Upper lobe of left lung (tissue), 6 donors: ENCODE data around the gene PARD6B. TPM values are rescaled to one million over a fixed set of nuclear protein-coding genes. Genes with fewer than 3 reads are reported as not detected.

Source experiments
- ATAC-seq, 2 donors: fragments of 200-7000 bp; cut with Tn5 transposase; one replicate each; pipeline ENCODE4 v1.9.1; 2022; ENCODE audit warnings: mild to moderate bottlenecking in 2 of 2, moderate library complexity in 2 of 2; ENCODE audit not compliant: low FRiP score in 2 of 2
- DNase-seq, 2 donors: peaks; one replicate each; pipeline ENCODE4 v3.0.0-alpha.2; 2019 to 2020
- H3K27ac ChIP-seq, 4 donors: fragments of 200-600 bp; sonication (generic); one replicate each; pipeline ENCODE4 v1.5.1; 2016 to 2019
- H3K27me3 ChIP-seq, 4 donors: fragments of 200-600 bp; sonication (generic); one replicate each; pipeline ENCODE4 v1.5.1; 2017 to 2019
- H3K36me3 ChIP-seq, 4 donors: fragments of 200-600 bp; sonication (generic); one replicate each; pipeline ENCODE4 v1.5.1; 2016 to 2019
- H3K4me1 ChIP-seq, 4 donors: fragments of 200-600 bp; sonication (generic); one replicate each; pipeline ENCODE4 v1.5.1; 2018 to 2019
- H3K4me3 ChIP-seq, 4 donors: fragments of 200-600 bp; sonication (generic); one replicate each; pipeline ENCODE4 v1.5.1; 2017 to 2019; ENCODE audit warnings: mild to moderate bottlenecking in 2 of 4, moderate library complexity in 1 of 4
- H3K9me3 ChIP-seq, 4 donors: fragments of 200-600 bp; sonication (generic); one replicate each; pipeline ENCODE4 v1.5.1; 2018 to 2019
- EP300 ChIP-seq, 4 donors: sonication (generic); formaldehyde crosslinking; IDR thresholded peaks; one replicate each; pipeline ENCODE4 v1.5.1; 2017; ENCODE audit warnings: antibody characterized with exemption in 4 of 4, control low read depth in 2 of 4
- POLR2A ChIP-seq, 4 donors: fragments of 450-650 bp; IDR thresholded peaks; one replicate each; pipeline ENCODE4 v1.5.1; 2016 to 2017; ENCODE audit warnings: antibody characterized with exemption in 4 of 4, mild to moderate bottlenecking in 2 of 4
- POLR2AphosphoS5 ChIP-seq, 2 donors: sonication (generic); formaldehyde crosslinking; IDR thresholded peaks; one replicate each; pipeline ENCODE4 v1.5.1; 2017; ENCODE audit warnings: antibody characterized with exemption in 2 of 2
- WGBS, 2 donors: methylation state at CpG; one replicate each; pipeline ENCODE4 v1.1.5; 2017 to 2018; 5-methylcytosine and 5-hydroxymethylcytosine counted together
- total RNA-seq, 6 donors: library from RNA; depleted of rRNA in 4 of 6; stranded (reverse); fragments of >200 nt in 4 of 6; gene quantifications; one replicate each; pipeline versions ENCODE4 v1.1.0 to v1.2.1, GENCODE V29; 2016 to 2021
- TF ChIP-seq, protein P1 (sequence below), 6 experiments: fragments of 450-650 bp in 4 of 6; fragments of 200-600 bp in 2 of 6; sonication (generic) in 2 of 6; IDR thresholded peaks; one replicate each; pipeline ENCODE4 v1.5.1; 2016 to 2019; ENCODE audit warnings: antibody characterized with exemption in 6 of 6
- donor health status: DM: no; HTN: no; CAD: no; lungs with moderate emphysema.
- donor health status: DM: no; HTN: yes; CAD: no; lungs with severe emphysema.

The PARD6B gene
- total RNA-seq, 6 donors from 2014 or later = 7.3 to 56.4 (median 43.4) TPM

- Histone ChIP-seq H3K4me1 (peaks cover 0 to 6% (median 3%) of the 10 kb centered on the region in 4 donors), H3K36me3 (no peaks in the 10 kb centered on the region), H3K27me3 (no peaks in the 10 kb centered on the region), H3K27ac (no peak overlapping the region), H3K4me3 (no peak overlapping the region), H3K9me3 (no peaks in the 10 kb centered on the region)
- DNase-seq (peak in 1 of 2 donors; percentile 61), ATAC-seq (peak in 1 of 2 donors; percentile 21)
- TF ChIP-seq POLR2AphosphoS5 (IDR thresholded peaks at IDR 0.05) (peak in 1 of 2 donors; percentile 34), EP300 (IDR thresholded peaks at IDR 0.05) (peak in 1 of 4 donors; percentile 93), POLR2A (IDR thresholded peaks at IDR 0.05) (no peak)
- TF ChIP-seq, protein P1, sequence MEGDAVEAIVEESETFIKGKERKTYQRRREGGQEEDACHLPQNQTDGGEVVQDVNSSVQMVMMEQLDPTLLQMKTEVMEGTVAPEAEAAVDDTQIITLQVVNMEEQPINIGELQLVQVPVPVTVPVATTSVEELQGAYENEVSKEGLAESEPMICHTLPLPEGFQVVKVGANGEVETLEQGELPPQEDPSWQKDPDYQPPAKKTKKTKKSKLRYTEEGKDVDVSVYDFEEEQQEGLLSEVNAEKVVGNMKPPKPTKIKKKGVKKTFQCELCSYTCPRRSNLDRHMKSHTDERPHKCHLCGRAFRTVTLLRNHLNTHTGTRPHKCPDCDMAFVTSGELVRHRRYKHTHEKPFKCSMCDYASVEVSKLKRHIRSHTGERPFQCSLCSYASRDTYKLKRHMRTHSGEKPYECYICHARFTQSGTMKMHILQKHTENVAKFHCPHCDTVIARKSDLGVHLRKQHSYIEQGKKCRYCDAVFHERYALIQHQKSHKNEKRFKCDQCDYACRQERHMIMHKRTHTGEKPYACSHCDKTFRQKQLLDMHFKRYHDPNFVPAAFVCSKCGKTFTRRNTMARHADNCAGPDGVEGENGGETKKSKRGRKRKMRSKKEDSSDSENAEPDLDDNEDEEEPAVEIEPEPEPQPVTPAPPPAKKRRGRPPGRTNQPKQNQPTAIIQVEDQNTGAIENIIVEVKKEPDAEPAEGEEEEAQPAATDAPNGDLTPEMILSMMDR (IDR thresholded peaks at IDR 0.05) = no peak
- 65 to 95% methylated on average over 3 of the region's 3 CpGs for WGBS, 2 donors
These were observed 15.7 kb upstream of the PARD6B start for GRCh38 chr20:50715694-50716093.

- Histone ChIP-seq H3K9me3 (no peaks in the 10 kb centered on the region), H3K36me3 (no peaks in the 10 kb centered on the region), H3K4me3 (no peak overlapping the region), H3K4me1 (peaks cover 0 to 5% (median 0%) of the 10 kb centered on the region in 4 donors), H3K27ac (no peak overlapping the region), H3K27me3 (no peaks in the 10 kb centered on the region)
- WGBS, 2 donors = 88 to 94% methylated on average over 1 of the region's 1 CpG
- ATAC-seq = no peak
- no peak for TF ChIP-seq EP300 (IDR thresholded peaks at IDR 0.05)
- no peak for TF ChIP-seq POLR2AphosphoS5 (IDR thresholded peaks at IDR 0.05)
- TF ChIP-seq, protein P1 (IDR thresholded peaks at IDR 0.05) = no peak
- no peak for TF ChIP-seq POLR2A (IDR thresholded peaks at IDR 0.05)
- no peak for DNase-seq
These were observed 14.9 kb upstream of the PARD6B start for GRCh38 chr20:50716518-50716917.

GRCh38 chr20:50717312-50717711 lies 14.1 kb upstream of the PARD6B start:
- Histone ChIP-seq H3K27ac (no peak overlapping the region), H3K27me3 (no peaks in the 10 kb centered on the region), H3K9me3 (no peaks in the 10 kb centered on the region), H3K4me1 (peaks cover 0 to 5% (median 0%) of the 10 kb centered on the region in 4 donors), H3K4me3 (no peak overlapping the region), H3K36me3 (no peaks in the 10 kb centered on the region)
- no peak for ATAC-seq
- 44 to 86% methylated on average over 2 of the region's 2 CpGs for WGBS, 2 donors
- DNase-seq = no peak
- TF ChIP-seq POLR2A (IDR thresholded peaks at IDR 0.05) (no peak), EP300 (IDR thresholded peaks at IDR 0.05) (no peak), POLR2AphosphoS5 (IDR thresholded peaks at IDR 0.05) (no peak)
- TF ChIP-seq, protein P1 (IDR thresholded peaks at IDR 0.05) = no peak

DNA sequence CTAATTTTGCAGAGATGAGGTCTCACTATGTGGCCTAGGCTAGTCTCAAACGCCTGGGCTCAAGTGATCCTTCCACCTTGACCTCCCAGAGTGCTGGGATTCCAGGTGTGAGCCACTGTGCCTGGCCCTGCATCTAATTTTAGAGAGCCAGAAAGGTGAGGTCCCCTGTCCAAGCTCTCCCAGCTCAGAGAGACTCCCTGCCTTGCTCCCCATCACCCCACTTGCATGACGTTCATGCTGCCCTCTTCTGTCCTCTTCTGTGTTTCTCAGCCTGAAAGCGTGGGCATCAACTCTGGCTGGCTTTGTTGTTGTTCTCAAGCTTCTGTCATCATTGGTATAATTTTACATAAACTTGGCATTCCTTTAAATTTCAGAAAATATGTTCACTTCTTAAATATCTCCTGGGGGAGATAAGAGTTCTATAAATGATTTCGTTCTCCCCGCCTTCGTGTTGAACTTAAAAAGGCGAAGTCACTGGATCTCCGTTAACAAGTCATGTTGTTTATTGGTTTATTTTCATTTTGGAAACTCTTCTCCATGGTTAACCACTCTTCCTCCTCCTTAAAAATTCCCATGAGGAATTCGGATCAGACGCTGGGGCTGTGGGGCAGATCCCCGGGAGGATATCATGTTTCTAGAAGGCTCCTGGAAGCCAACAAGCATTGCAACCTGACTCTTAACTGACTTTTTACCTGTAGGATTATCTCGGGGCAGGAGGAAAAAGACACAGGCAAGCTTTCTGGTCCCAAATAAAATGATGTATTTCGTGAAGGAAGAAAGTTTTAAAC lies 13.2 kb upstream of the PARD6B start:
- 64 to 73% methylated on average over 12 to 13 of the region's 13 CpGs for WGBS, 2 donors
- no peak for ATAC-seq
- H3K27me3 ChIP-seq = no peaks in the 10 kb centered on the region

More for the DNA sequence above, 13.2 kb upstream of the PARD6B start:
- TF ChIP-seq, protein P1 (IDR thresholded peaks at IDR 0.05) = no peak
- no peaks in the 10 kb centered on the region for H3K9me3 ChIP-seq
- no peak overlapping the region for H3K4me3 ChIP-seq
- no peaks in the 10 kb centered on the region for H3K36me3 ChIP-seq
- peaks cover 0 to 5% (median 0%) of the 10 kb centered on the region in 4 donors for H3K4me1 ChIP-seq
- H3K27ac ChIP-seq = no peak overlapping the region
- DNase-seq = no peak
